HUES6 (cell line): ENCODE data around the gene LILRB1.

Experiments used
- H3K27ac ChIP-seq: 2 replicates; pipeline ENCODE4 v1.7.0; 2013; ENCODE audit warnings: low read depth, mild to moderate bottlenecking, low read length, inconsistent platforms
- H3K27me3 ChIP-seq: 2 replicates; pipeline ENCODE4 v1.6.1; 2013; ENCODE audit warnings: low read length; ENCODE audit not compliant: control insufficient read depth, insufficient read depth
- H3K36me3 ChIP-seq: 2 replicates; pipeline ENCODE4 v1.6.1; 2013; ENCODE audit warnings: low read length; ENCODE audit not compliant: control insufficient read depth, insufficient read depth
- H3K4me1 ChIP-seq: 2 replicates; pipeline ENCODE4 v1.6.1; 2013; ENCODE audit warnings: low read length; ENCODE audit not compliant: control insufficient read depth, insufficient read depth
- H3K4me3 ChIP-seq: 2 replicates; pipeline ENCODE4 v1.5.1; 2013; ENCODE audit warnings: low read depth, low read length
- H3K9ac ChIP-seq: one replicate; pipeline ENCODE4 v1.6.1; 2013; ENCODE audit warnings: mild to moderate bottlenecking, low read length
- H3K9me3 ChIP-seq: 2 replicates; pipeline ENCODE4 v1.6.1; 2013; ENCODE audit warnings: low read depth, low read length; ENCODE audit not compliant: control insufficient read depth, insufficient read depth

LILRB1 gene

DNA sequence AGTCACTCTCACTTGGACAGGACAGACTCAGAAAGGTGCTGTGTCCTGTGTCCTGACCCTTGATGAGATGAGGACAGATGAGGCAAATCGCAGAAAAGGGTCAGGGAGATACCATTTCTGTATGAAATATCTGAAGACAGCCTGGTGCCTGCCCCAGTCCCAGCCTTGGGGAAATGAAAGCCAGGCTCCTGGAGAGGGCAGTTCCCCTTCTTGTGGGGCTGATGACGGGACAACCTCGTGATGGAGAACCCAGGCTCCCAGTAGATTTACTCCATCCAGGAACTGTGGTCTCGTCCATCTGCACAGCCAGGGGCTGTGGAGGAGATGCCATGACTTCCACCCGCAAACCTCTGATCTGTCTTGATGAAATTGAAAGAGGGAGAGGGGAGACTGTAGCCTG is 13.8 kb downstream of the LILRB1 start:
- Histone ChIP-seq H3K27me3 (peaks cover 2% of the 10 kb centered on the region; the same call in 1 of the 2 replicates), H3K4me1 (no peaks in the 10 kb centered on the region), H3K9me3 (peaks cover 15% of the 10 kb centered on the region; the same call in 1 of the 2 replicates), H3K36me3 (no peaks in the 10 kb centered on the region), H3K4me3 (no peak overlapping the region), H3K9ac (no peak overlapping the region), H3K27ac (no peak overlapping the region)

DNA sequence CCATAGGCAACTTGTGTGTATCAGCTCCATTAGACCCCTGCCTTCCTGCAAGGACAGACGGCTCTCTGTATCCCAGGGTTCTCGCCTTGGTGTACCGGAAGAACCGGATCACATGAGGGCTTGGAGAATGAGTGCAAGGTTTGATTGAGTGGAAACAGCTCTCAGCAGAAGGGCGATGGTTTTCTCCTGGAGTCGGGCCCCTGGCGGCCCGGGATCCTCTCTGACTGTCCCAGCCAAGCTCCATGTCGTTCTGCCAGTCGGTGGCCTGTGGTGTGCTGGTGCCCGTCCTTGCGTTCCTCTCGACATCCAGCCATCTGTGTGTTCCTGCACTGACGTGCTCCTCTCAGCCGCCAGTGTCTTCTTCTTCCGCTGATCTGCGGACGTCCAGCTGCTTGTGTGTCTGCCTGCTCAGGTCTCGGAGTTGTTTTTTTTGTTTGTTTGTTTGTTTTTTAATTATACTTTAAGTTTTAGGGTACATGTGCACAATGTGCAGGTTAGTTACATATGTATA is 16.1 kb downstream of the LILRB1 start:
- no peaks in the 10 kb centered on the region for H3K4me1 ChIP-seq
- H3K9ac ChIP-seq: no peak overlapping the region
- H3K4me3 ChIP-seq: no peak overlapping the region
- H3K9me3 ChIP-seq: peaks cover 24% of the 10 kb centered on the region; the same call in 1 of the 2 replicates
- H3K36me3 ChIP-seq: no peaks in the 10 kb centered on the region
- peaks cover 2% of the 10 kb centered on the region; the same call in 1 of the 2 replicates for H3K27me3 ChIP-seq
- no peak overlapping the region for H3K27ac ChIP-seq

DNA sequence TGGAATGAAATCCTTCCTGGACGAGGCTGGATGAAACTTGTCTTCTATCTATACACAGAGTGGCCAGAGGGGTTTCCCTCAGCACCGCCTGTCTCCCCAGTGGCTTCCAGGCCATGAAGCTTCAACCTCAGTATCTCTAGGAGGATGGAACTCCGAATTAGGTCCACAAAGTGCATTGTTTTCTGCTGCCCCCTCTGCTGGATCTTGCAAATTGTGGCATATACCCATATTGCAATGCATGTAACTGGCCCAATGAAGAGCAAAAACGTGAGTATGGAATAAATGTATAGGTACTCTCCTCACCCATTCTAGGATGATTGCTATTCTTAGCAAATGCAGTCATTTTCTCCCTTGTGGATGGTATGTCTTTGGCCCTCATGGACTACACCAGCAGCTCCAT is 17.8 kb downstream of the LILRB1 start:
- Histone ChIP-seq H3K27me3 (peaks cover 2% of the 10 kb centered on the region; the same call in 1 of the 2 replicates), H3K4me1 (no peaks in the 10 kb centered on the region), H3K27ac (no peak overlapping the region), H3K36me3 (no peaks in the 10 kb centered on the region), H3K9me3 (peaks cover 24% of the 10 kb centered on the region; the same call in 1 of the 2 replicates), H3K4me3 (no peak overlapping the region), H3K9ac (no peak overlapping the region)

DNA sequence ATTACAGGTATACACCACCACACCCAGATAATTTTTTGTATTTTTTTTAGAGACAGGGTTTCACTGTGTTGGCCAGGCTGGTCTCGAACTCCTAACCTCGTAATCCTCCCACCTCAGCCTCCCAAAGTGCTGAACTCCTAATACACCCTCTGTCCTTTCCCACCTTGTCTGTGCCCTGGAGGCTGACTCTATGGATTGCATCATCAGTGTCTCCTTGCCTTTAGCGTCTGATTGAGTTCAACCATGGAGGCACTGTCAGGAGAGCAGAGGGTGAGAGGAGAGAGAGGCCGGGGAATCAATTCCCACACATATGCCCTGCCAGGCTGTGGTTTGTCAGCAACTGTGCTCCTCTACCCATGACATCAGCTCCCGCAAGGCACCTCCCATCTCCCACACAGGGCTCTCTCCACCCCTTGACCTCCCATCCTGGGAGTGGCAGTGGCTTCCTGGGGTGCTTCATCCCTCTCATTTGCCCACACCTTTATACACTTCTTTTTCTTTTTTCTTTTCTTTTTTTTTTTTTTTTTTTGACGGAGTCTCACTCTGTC is 19.9 kb downstream of the LILRB1 start:
- Histone ChIP-seq H3K4me3 (no peak overlapping the region), H3K27me3 (peaks cover 2% of the 10 kb centered on the region; the same call in 1 of the 2 replicates), H3K9me3 (peaks cover 29% of the 10 kb centered on the region; the same call in 1 of the 2 replicates), H3K4me1 (peaks cover 6% of the 10 kb centered on the region; the same call in 1 of the 2 replicates), H3K36me3 (no peaks in the 10 kb centered on the region), H3K9ac (no peak overlapping the region), H3K27ac (no peak overlapping the region)

DNA sequence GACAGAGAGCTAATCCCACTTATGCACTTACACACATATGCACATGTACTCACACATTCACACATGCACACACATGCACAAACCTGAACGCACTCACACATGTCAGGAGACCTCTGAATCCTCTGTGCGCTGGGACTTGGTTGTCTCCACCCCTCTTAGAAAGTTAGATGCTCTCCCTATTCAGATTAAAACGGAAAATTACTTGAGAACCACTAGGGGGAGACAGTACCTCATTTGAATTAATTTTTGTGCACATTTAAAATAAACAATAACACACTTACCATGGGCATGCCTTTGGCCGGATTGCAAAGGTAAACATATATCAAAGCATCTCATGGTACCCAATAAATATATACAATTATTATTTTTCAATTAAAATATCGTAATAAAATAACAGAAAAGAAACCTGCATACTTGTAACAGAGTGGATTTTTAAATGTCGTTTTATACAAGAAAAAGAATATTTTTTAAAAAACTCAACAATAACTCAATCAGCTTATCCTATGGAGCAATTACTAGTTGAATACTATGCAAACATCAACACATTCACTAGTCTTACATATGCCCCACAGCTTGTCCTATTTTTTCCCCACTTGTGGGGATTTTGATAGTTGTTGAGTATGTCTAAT is 23.0 kb downstream of the LILRB1 start:
- Histone ChIP-seq H3K4me3 (no peak overlapping the region), H3K27me3 (no peaks in the 10 kb centered on the region; the same call in 1 of the 2 replicates), H3K4me1 (peaks cover 6% of the 10 kb centered on the region; the same call in 1 of the 2 replicates), H3K9ac (no peak overlapping the region), H3K27ac (no peak overlapping the region), H3K9me3 (peaks cover 23% of the 10 kb centered on the region; the same call in 1 of the 2 replicates), H3K36me3 (no peaks in the 10 kb centered on the region)

DNA sequence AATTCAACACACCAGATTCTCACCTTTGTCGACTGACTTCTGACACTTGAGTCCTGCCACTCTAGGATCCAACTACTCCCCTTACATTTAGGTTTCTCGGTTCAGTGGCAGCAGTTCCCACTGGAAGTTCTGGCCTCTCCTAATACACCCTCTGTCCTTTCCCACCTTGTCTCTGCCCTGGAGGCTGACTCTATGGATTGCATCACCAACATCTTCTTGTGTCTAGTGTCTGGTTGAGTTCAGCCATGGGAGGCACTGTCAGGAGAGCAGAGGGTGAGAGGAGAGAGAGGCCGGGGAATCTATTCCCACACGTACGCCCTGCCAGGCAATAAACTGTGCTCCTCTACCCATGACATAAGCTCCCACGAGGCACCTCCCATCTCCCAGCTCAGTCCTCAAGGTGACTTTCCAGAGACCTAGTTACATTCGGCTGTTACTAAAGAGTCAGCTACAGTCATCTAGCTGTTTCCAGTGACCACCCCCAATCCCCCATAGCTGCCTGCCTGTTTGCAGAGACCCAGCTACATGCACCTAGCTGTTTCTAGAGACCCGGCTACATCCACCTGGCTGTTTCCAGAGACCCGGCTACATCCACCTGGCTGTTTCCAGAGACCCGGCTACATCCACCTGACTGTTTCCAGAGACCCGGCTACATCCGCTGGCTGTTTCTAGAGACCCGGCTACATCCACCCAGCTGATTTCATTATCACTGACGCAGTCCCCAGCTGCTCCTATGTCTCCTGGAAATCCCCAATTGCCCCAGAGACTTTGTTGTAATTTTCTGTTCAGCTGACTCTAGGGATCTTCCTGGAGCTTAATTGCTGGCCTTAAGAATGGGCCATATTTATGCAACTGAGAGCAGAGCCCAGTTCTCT is 24.4 kb downstream of the LILRB1 start:
- Histone ChIP-seq H3K4me1 (peaks cover 6% of the 10 kb centered on the region; the same call in 1 of the 2 replicates), H3K36me3 (no peaks in the 10 kb centered on the region), H3K9ac (peak overlapping the region; percentile 22), H3K4me3 (no peak overlapping the region; the same call in 1 of the 2 replicates), H3K9me3 (peaks cover 28% of the 10 kb centered on the region; the same call in 1 of the 2 replicates), H3K27ac (no peak overlapping the region), H3K27me3 (no peaks in the 10 kb centered on the region; the same call in 1 of the 2 replicates)

DNA sequence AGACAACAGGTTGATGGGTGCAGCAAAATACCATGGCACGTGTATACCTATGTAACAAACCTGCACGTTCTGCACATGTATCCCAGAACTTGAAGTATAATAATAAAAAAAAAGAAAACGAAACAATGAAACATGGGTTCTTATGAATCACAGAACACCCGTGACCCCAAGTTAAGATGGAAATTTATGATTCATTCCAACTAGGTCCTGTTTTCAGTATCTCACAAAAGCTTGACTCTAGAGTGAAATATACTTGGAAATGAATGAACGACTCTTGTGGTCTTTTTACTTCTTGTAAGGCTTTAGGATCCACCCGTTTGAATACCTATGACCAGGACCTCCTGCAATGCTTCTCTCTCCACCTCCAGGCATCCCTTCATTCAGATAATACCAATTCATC is 29.0 kb downstream of the LILRB1 start:
- Histone ChIP-seq H3K9me3 (peaks cover 37% of the 10 kb centered on the region; the same call in 1 of the 2 replicates), H3K27me3 (peaks cover 4% of the 10 kb centered on the region; the same call in 1 of the 2 replicates), H3K4me1 (peaks cover 5% of the 10 kb centered on the region; the same call in 1 of the 2 replicates), H3K4me3 (no peak overlapping the region), H3K27ac (no peak overlapping the region), H3K36me3 (no peaks in the 10 kb centered on the region), H3K9ac (no peak overlapping the region)

DNA sequence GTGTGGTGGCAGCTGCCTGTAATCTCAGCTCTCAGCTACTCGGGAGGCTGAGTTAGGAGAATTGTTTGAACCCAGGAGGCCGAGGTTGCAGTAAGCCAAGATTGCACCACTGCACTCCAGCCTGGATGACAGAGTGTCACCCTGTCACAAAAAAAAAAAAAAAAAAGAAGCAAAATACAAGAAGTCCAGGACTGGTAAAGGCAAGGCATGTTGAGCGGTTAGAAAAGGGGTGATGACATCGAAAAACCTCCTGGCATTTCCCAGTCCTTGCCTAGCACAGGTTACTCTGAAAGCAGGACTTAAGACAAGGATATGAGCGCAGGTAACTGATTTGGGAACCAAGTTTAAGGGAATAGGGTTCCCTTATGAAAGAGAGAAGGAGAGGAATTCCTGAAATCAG is 30.0 kb downstream of the LILRB1 start:
- H3K4me3 ChIP-seq: no peak overlapping the region
- peaks cover 4% of the 10 kb centered on the region; the same call in 1 of the 2 replicates for H3K27me3 ChIP-seq
- H3K27ac ChIP-seq: no peak overlapping the region
- H3K9me3 ChIP-seq: peaks cover 43% of the 10 kb centered on the region; the same call in 1 of the 2 replicates
- no peak overlapping the region for H3K9ac ChIP-seq
- H3K4me1 ChIP-seq: no peaks in the 10 kb centered on the region
- no peaks in the 10 kb centered on the region for H3K36me3 ChIP-seq

DNA sequence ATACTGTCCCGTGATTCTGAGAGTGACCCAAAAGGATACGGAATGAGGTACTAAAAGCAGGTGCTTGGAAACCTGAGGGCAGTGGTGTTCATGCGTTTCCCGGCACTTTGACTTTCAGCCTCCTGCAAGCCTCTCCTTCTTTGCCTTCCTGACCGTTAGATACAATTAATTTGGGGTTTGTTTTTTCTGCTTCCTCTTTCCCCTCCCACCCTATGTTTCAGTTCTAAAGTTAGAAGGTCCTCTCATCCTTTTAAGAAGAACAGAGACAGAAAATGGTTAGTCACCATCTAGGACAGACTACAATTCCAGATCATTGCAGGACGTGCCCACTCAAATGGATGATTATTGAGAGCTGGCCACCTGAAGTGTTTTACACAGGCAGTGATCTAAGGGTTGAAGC is 30.7 kb downstream of the LILRB1 start:
- no peaks in the 10 kb centered on the region for H3K4me1 ChIP-seq
- H3K9me3 ChIP-seq: peaks cover 48% of the 10 kb centered on the region
- H3K9ac ChIP-seq: no peak overlapping the region
- H3K4me3 ChIP-seq: no peak overlapping the region
- H3K27ac ChIP-seq: no peak overlapping the region
- H3K36me3 ChIP-seq: no peaks in the 10 kb centered on the region
- peaks cover 4% of the 10 kb centered on the region; the same call in 1 of the 2 replicates for H3K27me3 ChIP-seq

DNA sequence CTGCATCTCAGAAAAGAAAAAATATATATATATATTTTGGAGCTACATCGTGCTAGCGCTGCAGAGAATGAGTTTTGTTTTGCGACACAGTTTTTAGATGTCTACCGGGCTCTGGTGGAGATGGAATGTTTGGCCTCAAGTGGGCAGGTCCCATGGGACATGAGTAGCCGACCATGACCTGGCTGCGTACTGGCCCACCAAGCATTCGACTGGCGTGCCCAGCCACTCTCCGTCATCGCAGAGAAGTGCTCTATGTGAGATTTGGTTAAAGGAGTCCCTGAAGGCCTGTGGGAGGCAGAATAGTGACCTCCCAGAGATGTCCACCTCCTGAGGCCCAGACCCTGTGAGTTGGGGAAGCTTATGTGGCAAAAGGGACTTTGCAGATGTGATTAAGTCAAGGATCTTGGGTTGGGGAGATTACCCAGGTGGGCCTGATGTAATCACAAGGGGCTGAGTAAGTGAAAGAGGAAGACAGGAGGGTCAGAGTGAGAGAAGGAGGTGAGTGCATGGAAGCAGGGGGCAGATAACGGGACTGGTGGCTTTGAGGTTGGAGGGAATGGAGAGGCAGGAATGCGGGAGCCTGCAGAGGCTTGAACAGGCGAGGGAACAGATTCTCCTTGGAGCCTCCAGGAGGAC is 31.7 kb downstream of the LILRB1 start:
- Histone ChIP-seq H3K36me3 (no peaks in the 10 kb centered on the region), H3K27me3 (peaks cover 4% of the 10 kb centered on the region; the same call in 1 of the 2 replicates), H3K4me3 (no peak overlapping the region), H3K27ac (no peak overlapping the region), H3K9ac (no peak overlapping the region), H3K4me1 (no peaks in the 10 kb centered on the region), H3K9me3 (peaks cover 53% of the 10 kb centered on the region)
